ENCODE results near the gene LPCAT3.

The LPCAT3 gene

DNA sequence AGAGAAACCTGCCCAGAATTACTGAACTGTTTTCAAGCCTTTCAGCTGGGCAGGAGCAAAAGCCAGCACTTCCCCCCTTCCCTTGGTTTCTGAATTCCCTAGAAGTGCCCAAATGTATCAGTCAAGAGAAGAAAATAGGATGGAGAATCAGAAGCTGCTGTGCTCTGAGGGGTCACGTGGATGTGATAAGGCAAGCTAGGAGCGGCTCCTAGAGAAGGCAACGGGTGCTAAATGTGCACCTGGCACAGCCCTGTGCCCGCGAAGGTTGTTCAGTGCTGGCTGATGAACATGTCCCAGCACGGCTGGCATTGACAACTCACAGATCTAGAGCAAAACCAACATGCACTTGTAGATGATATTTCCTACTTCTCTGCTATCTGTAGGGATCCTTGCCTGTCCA is 39.3 kb downstream of the LPCAT3 start:
- TF ChIP-seq ZBTB7A (IDR thresholded peaks at IDR 0.05; ENCODE audit: low read depth), result no peak
- no peak for TF ChIP-seq TAF1 (IDR thresholded peaks at IDR 0.05; ENCODE audit: low read depth)
- no peak for TF ChIP-seq TEAD4 (IDR thresholded peaks at IDR 0.05)
- TF ChIP-seq CREB1 (IDR thresholded peaks at IDR 0.05; ENCODE audit: low read depth), result no peak
- no peak for TF ChIP-seq CEBPB (IDR thresholded peaks at IDR 0.05)
- no peak for TF ChIP-seq TCF12 (IDR thresholded peaks at IDR 0.05; ENCODE audit: low read depth)
- no peak for TF ChIP-seq EGR1 (IDR thresholded peaks at IDR 0.05)
- TF ChIP-seq FOXM1 (IDR thresholded peaks at IDR 0.05; ENCODE audit: borderline replicate concordance, low read depth), result no peak
- TF ChIP-seq, protein P1, sequence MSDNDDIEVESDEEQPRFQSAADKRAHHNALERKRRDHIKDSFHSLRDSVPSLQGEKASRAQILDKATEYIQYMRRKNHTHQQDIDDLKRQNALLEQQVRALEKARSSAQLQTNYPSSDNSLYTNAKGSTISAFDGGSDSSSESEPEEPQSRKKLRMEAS (IDR thresholded peaks at IDR 0.05), result no peak
- TF ChIP-seq NFIC (IDR thresholded peaks at IDR 0.05), result no peak
- TF ChIP-seq, protein P2, sequence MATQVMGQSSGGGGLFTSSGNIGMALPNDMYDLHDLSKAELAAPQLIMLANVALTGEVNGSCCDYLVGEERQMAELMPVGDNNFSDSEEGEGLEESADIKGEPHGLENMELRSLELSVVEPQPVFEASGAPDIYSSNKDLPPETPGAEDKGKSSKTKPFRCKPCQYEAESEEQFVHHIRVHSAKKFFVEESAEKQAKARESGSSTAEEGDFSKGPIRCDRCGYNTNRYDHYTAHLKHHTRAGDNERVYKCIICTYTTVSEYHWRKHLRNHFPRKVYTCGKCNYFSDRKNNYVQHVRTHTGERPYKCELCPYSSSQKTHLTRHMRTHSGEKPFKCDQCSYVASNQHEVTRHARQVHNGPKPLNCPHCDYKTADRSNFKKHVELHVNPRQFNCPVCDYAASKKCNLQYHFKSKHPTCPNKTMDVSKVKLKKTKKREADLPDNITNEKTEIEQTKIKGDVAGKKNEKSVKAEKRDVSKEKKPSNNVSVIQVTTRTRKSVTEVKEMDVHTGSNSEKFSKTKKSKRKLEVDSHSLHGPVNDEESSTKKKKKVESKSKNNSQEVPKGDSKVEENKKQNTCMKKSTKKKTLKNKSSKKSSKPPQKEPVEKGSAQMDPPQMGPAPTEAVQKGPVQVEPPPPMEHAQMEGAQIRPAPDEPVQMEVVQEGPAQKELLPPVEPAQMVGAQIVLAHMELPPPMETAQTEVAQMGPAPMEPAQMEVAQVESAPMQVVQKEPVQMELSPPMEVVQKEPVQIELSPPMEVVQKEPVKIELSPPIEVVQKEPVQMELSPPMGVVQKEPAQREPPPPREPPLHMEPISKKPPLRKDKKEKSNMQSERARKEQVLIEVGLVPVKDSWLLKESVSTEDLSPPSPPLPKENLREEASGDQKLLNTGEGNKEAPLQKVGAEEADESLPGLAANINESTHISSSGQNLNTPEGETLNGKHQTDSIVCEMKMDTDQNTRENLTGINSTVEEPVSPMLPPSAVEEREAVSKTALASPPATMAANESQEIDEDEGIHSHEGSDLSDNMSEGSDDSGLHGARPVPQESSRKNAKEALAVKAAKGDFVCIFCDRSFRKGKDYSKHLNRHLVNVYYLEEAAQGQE (IDR thresholded peaks at IDR 0.05; ENCODE audit: low read depth), result no peak
- TF ChIP-seq, protein P3, sequence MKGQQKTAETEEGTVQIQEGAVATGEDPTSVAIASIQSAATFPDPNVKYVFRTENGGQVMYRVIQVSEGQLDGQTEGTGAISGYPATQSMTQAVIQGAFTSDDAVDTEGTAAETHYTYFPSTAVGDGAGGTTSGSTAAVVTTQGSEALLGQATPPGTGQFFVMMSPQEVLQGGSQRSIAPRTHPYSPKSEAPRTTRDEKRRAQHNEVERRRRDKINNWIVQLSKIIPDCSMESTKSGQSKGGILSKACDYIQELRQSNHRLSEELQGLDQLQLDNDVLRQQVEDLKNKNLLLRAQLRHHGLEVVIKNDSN (IDR thresholded peaks at IDR 0.05), result no peak
- TF ChIP-seq RAD21 (IDR thresholded peaks at IDR 0.05; ENCODE audit: low read depth), result no peak
- no peak for TF ChIP-seq YY1 (IDR thresholded peaks at IDR 0.05; ENCODE audit: low read depth)

DNA sequence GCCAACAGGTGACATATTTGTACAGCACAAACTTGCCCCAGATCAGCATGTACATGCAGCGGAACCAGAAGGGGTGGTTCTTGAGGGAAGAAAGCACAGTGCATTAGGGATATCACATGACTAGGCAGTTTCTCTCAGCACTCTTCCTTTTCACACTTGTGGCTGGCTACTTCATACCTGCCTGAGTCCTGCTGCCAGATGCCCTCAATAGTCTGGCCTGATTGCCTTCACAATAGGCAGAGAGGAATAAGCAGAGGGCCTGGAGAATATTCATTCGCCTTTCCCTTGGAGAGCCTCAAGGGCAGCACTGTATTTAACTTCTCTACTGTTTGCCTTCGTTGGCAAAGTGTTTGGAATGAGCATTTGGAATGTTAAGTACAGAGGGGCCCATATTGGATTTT is 39.7 kb downstream of the LPCAT3 start:
- TF ChIP-seq TEAD4 (IDR thresholded peaks at IDR 0.05) (no peak), YY1 (IDR thresholded peaks at IDR 0.05; ENCODE audit: low read depth) (no peak), CREB1 (IDR thresholded peaks at IDR 0.05; ENCODE audit: low read depth) (no peak)

DNA sequence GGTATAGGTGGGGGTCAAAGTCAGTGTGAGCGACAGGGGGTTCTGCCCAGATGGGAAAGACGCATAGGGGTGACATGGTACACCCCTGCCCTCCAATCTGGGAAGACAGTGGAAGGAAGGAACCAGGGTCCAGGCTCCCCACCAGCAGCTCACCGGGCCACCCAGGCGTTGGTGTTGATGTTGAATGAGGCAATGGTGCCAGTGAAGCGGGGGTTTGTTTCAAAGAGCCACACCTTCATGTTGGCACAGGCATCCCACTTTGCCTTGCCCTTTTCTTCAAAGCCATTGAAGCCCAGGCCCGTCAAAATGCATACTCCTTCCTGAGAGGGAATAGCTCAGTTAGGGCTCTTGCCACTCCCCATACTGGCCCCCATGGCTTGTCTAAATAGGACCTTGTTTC is 40.1 kb downstream of the LPCAT3 start:
- TF ChIP-seq, protein P2 (IDR thresholded peaks at IDR 0.05; ENCODE audit: low read depth), result no peak
- no peak for TF ChIP-seq CEBPB (IDR thresholded peaks at IDR 0.05)
- TF ChIP-seq TAF1 (IDR thresholded peaks at IDR 0.05; ENCODE audit: low read depth), result no peak
- no peak for TF ChIP-seq NFIC (IDR thresholded peaks at IDR 0.05)
- TF ChIP-seq, protein P1 (IDR thresholded peaks at IDR 0.05), result no peak
- no peak for TF ChIP-seq RAD21 (IDR thresholded peaks at IDR 0.05; ENCODE audit: low read depth)
- no peak for TF ChIP-seq EP300 (IDR thresholded peaks at IDR 0.05; ENCODE audit: borderline replicate concordance)
- no peak for TF ChIP-seq TCF12 (IDR thresholded peaks at IDR 0.05; ENCODE audit: low read depth)

DNA sequence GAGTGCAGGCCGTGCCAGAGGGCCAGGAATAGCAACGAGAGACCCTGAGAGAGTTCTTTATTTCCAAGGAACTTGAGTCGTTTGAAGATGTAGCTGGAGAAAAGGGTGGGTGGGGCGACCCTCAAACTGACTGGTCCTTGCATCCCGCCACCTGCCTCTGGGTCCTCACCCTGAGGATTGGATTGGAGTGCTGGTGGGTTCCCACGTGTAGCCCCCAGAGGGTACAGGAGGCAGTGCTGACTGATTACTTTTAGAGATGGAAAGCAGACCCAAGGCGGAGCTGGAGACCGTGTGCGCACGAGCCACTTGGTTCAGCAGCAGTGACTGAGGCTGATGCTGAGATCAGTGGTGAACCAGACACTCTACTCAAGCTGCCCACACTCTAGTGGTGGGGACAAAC is 40.6 kb downstream of the LPCAT3 start:
- no peak for TF ChIP-seq FOXM1 (IDR thresholded peaks at IDR 0.05; ENCODE audit: borderline replicate concordance, low read depth)
- TF ChIP-seq TEAD4 (IDR thresholded peaks at IDR 0.05), result no peak
- no peak for TF ChIP-seq CEBPB (IDR thresholded peaks at IDR 0.05)
- no peak for TF ChIP-seq ZBTB7A (IDR thresholded peaks at IDR 0.05; ENCODE audit: low read depth)
- TF ChIP-seq EGR1 (IDR thresholded peaks at IDR 0.05), result no peak
- TF ChIP-seq NFIC (IDR thresholded peaks at IDR 0.05), result no peak
- TF ChIP-seq, protein P2 (IDR thresholded peaks at IDR 0.05; ENCODE audit: low read depth), result no peak
- TF ChIP-seq TAF1 (IDR thresholded peaks at IDR 0.05; ENCODE audit: low read depth), result no peak
- no peak for TF ChIP-seq EP300 (IDR thresholded peaks at IDR 0.05; ENCODE audit: borderline replicate concordance)
- TF ChIP-seq, protein P3 (IDR thresholded peaks at IDR 0.05), result no peak
- TF ChIP-seq TCF12 (IDR thresholded peaks at IDR 0.05; ENCODE audit: low read depth), result no peak
- no peak for TF ChIP-seq CREB1 (IDR thresholded peaks at IDR 0.05; ENCODE audit: low read depth)
- TF ChIP-seq, protein P1 (IDR thresholded peaks at IDR 0.05), result no peak
- TF ChIP-seq YY1 (IDR thresholded peaks at IDR 0.05; ENCODE audit: low read depth), result no peak
- no peak for TF ChIP-seq RAD21 (IDR thresholded peaks at IDR 0.05; ENCODE audit: low read depth)

Data from Ishikawa (cell line).